ENCODE measurements around the gene NOB1. TPM values are rescaled to one million over a fixed set of nuclear protein-coding genes. Genes with fewer than 3 reads are reported as not detected.
A peak's percentile ranks its signal among the peaks of the same experiment; 100 is the strongest.
"Not testable (repeated sequence)": the region's sequence is repeated elsewhere in the genome, so short reads cannot be mapped to it uniquely, and the experiment has no call there.

NOB1 gene
- total RNA-seq, 2 experiments from 2014 or later = 110 to 114 TPM

- peak overlapping the region; percentile 97 for H3K27ac Mint-ChIP-seq
- intact Hi-C loops (cut with micrococcal nuclease) = loop anchor here (1.0 to 10.0 kb wide), 11 partner anchors 28 to 909 kb away; partner anchors contain the start of genes COG8, CYB5B, NIP7 and NQO1
Observed at GRCh38 chr16:69754143-69754468, 620 bp downstream of the NOB1 start.

GRCh38 chr16:69748694-69749345 is 5.9 kb downstream of the NOB1 start:
- intact Hi-C loops (cut with micrococcal nuclease) = no loop called here
- Mint-ChIP-seq H3K27ac (no peak overlapping the region), H3K36me3 (ENCODE audit: low read depth) (peaks cover 59% of the 10 kb centered on the region)

More at GRCh38 chr16:69754143-69754468, 620 bp downstream of the NOB1 start:
- Mint-ChIP-seq H3K4me3 (peak overlapping the region; percentile 97), H3K4me1 (ENCODE audit: low read depth) (peaks cover 22% of the 10 kb centered on the region), H3K9me3 (no peaks in the 10 kb centered on the region), H3K36me3 (ENCODE audit: low read depth) (peaks cover 31% of the 10 kb centered on the region), H3K27me3 (ENCODE audit: low read depth) (no peaks in the 10 kb centered on the region)
- CTCF ChIA-PET = interaction anchor here (0.6 to 2.6 kb wide), 28 partner anchors 9 to 497 kb away, joined by 3 to 58 read pairs (median 4); partner anchors contain the start of genes COG8, NQO1, TERF2 and WWP2
- DNase-seq = no peak

GRCh38 chr16:69747115-69747514 is 7.6 kb downstream of the NOB1 start:
- Mint-ChIP-seq H3K27me3 (ENCODE audit: low read depth) (no peaks in the 10 kb centered on the region), H3K4me3 (no peak overlapping the region), H3K4me1 (ENCODE audit: low read depth) (peaks cover 12% of the 10 kb centered on the region), H3K27ac (peak overlapping the region; percentile 4), H3K9me3 (no peaks in the 10 kb centered on the region), H3K36me3 (ENCODE audit: low read depth) (peaks cover 62% of the 10 kb centered on the region)
- no peak for DNase-seq
- CTCF ChIA-PET = no interaction called here
- intact Hi-C loops (cut with micrococcal nuclease) = no loop called here

More at GRCh38 chr16:69748694-69749345, 5.9 kb downstream of the NOB1 start:
- H3K4me1 Mint-ChIP-seq (ENCODE audit: low read depth) = peaks cover 26% of the 10 kb centered on the region
- CTCF ChIA-PET = no interaction called here
- no peak for DNase-seq
- no peaks in the 10 kb centered on the region for H3K9me3 Mint-ChIP-seq
- no peaks in the 10 kb centered on the region for H3K27me3 Mint-ChIP-seq (ENCODE audit: low read depth)
- H3K4me3 Mint-ChIP-seq = no peak overlapping the region

GRCh38 chr16:69745959-69746358 is 8.8 kb downstream of the NOB1 start:
- Mint-ChIP-seq H3K4me1 (ENCODE audit: low read depth) (peaks cover 9% of the 10 kb centered on the region), H3K27ac (no peak overlapping the region), H3K4me3 (no peak overlapping the region), H3K36me3 (ENCODE audit: low read depth) (peaks cover 62% of the 10 kb centered on the region), H3K27me3 (ENCODE audit: low read depth) (no peaks in the 10 kb centered on the region), H3K9me3 (no peaks in the 10 kb centered on the region)
- CTCF ChIA-PET = interaction anchor here (2.3 kb wide), 1 partner anchor 8 kb away, joined by 9 read pairs; the partner anchor contains the start of gene NOB1
- intact Hi-C loops (cut with micrococcal nuclease) = no loop called here
- no peak for DNase-seq

GRCh38 chr16:69745232-69745612 is 9.5 kb downstream of the NOB1 start:
- intact Hi-C loops (cut with micrococcal nuclease) = no loop called here
- H3K4me1 Mint-ChIP-seq (ENCODE audit: low read depth) = peaks cover 9% of the 10 kb centered on the region
- no peaks in the 10 kb centered on the region for H3K27me3 Mint-ChIP-seq (ENCODE audit: low read depth)
- no peak for DNase-seq
- no peak overlapping the region for H3K4me3 Mint-ChIP-seq
- CTCF ChIA-PET = interaction anchor here (2.3 kb wide), 1 partner anchor 9 kb away, joined by 9 read pairs; the partner anchor contains the start of gene NOB1
- peaks cover 62% of the 10 kb centered on the region for H3K36me3 Mint-ChIP-seq (ENCODE audit: low read depth)
- no peaks in the 10 kb centered on the region for H3K9me3 Mint-ChIP-seq
- H3K27ac Mint-ChIP-seq = no peak overlapping the region

- Mint-ChIP-seq H3K27me3 (ENCODE audit: low read depth) (no peaks in the 10 kb centered on the region), H3K27ac (no peak overlapping the region)
Observed at GRCh38 chr16:69744363-69745231, 10.1 kb downstream of the NOB1 start.

GRCh38 chr16:69741951-69742904 is 12.5 kb downstream of the NOB1 start:
- peaks cover 6% of the 10 kb centered on the region for H3K4me1 Mint-ChIP-seq (ENCODE audit: low read depth)
- no peak overlapping the region for H3K4me3 Mint-ChIP-seq
- CTCF ChIA-PET = interaction anchor here (0.6 to 2.2 kb wide), 2 partner anchors 12 to 173 kb away, joined by 8 to 12 read pairs; partner anchors contain the start of gene NOB1
- no peak overlapping the region for H3K27ac Mint-ChIP-seq
- H3K27me3 Mint-ChIP-seq (ENCODE audit: low read depth) = no peaks in the 10 kb centered on the region
- no peak for DNase-seq
- no peaks in the 10 kb centered on the region for H3K9me3 Mint-ChIP-seq
- peaks cover 53% of the 10 kb centered on the region for H3K36me3 Mint-ChIP-seq (ENCODE audit: low read depth)
- intact Hi-C loops (cut with micrococcal nuclease) = no loop called here

More at GRCh38 chr16:69744363-69745231, 10.1 kb downstream of the NOB1 start:
- DNase-seq = no peak
- Mint-ChIP-seq H3K4me1 (ENCODE audit: low read depth) (peaks cover 9% of the 10 kb centered on the region), H3K36me3 (ENCODE audit: low read depth) (peaks cover 64% of the 10 kb centered on the region), H3K4me3 (no peak overlapping the region), H3K9me3 (no peaks in the 10 kb centered on the region)
- intact Hi-C loops (cut with micrococcal nuclease) = no loop called here
- CTCF ChIA-PET = interaction anchor here (2.3 kb wide), 1 partner anchor 10 kb away, joined by 9 read pairs; the partner anchor contains the start of gene NOB1

GRCh38 chr16:69741519-69741918 is 13.2 kb downstream of the NOB1 start:
- Mint-ChIP-seq H3K4me3 (no peak overlapping the region), H3K4me1 (ENCODE audit: low read depth) (peaks cover 4% of the 10 kb centered on the region), H3K36me3 (ENCODE audit: low read depth) (peaks cover 52% of the 10 kb centered on the region), H3K27ac (no peak overlapping the region), H3K9me3 (no peaks in the 10 kb centered on the region), H3K27me3 (ENCODE audit: low read depth) (no peaks in the 10 kb centered on the region)
- no peak for DNase-seq
- intact Hi-C loops (cut with micrococcal nuclease) = no loop called here
- CTCF ChIA-PET = interaction anchor here (0.6 to 2.2 kb wide), 2 partner anchors 13 to 172 kb away, joined by 8 to 12 read pairs; partner anchors contain the start of gene NOB1

GRCh38 chr16:69732101-69732500 is 22.6 kb downstream of the NOB1 start:
- peaks cover 8% of the 10 kb centered on the region for H3K4me1 Mint-ChIP-seq (ENCODE audit: low read depth)
- CTCF ChIA-PET = interaction anchor here (1.2 kb wide), 1 partner anchor 22 kb away, joined by 3 read pairs; the partner anchor contains the start of gene NOB1
- peaks cover under 1% of the 10 kb centered on the region for H3K36me3 Mint-ChIP-seq (ENCODE audit: low read depth)
- no peaks in the 10 kb centered on the region for H3K9me3 Mint-ChIP-seq
- no peaks in the 10 kb centered on the region for H3K27me3 Mint-ChIP-seq (ENCODE audit: low read depth)
- H3K4me3 Mint-ChIP-seq = no peak overlapping the region
- no peak for DNase-seq
- intact Hi-C loops (cut with micrococcal nuclease) = no loop called here
- H3K27ac Mint-ChIP-seq = no peak overlapping the region

- intact Hi-C loops (cut with micrococcal nuclease); H3K4me3 Mint-ChIP-seq; H3K9me3 Mint-ChIP-seq; H3K36me3 Mint-ChIP-seq (ENCODE audit: low read depth); H3K27ac Mint-ChIP-seq; H3K27me3 Mint-ChIP-seq (ENCODE audit: low read depth); DNase-seq: not testable (repeated sequence)
- CTCF ChIA-PET = interaction anchor here (1.2 kb wide), 1 partner anchor 23 kb away, joined by 3 read pairs; the partner anchor contains the start of gene NOB1
- peaks cover 16% of the 10 kb centered on the region for H3K4me1 Mint-ChIP-seq (ENCODE audit: low read depth)
Observed at GRCh38 chr16:69731280-69731679, 23.4 kb downstream of the NOB1 start.

GRCh38 chr16:69729030-69729429 is 25.7 kb downstream of the NOB1 start:
- H3K9me3 Mint-ChIP-seq; H3K36me3 Mint-ChIP-seq (ENCODE audit: low read depth); intact Hi-C loops (cut with micrococcal nuclease); DNase-seq; H3K4me3 Mint-ChIP-seq; H3K27ac Mint-ChIP-seq; H3K27me3 Mint-ChIP-seq (ENCODE audit: low read depth): not testable (repeated sequence)
- CTCF ChIA-PET = interaction anchor here (0.5 to 0.7 kb wide), 2 partner anchors 8 to 20 kb away, joined by 3 to 4 read pairs; no protein-coding TSS in a partner anchor
- peaks cover 25% of the 10 kb centered on the region for H3K4me1 Mint-ChIP-seq (ENCODE audit: low read depth)

All from activated naive CD4-positive, alpha-beta T cell treated with anti-CD3 and anti-CD28 coated beads for 36 hours (primary cell).